Mesothelial cell of epicardium (in vitro differentiated cells): ENCODE data around the gene SCN7A. TPM values are rescaled to one million over a fixed set of nuclear protein-coding genes. Genes with fewer than 3 reads are reported as not detected.
"Not testable (repeated sequence)": the region's sequence is repeated elsewhere in the genome, so short reads cannot be mapped to it uniquely, and the experiment has no call there.

Experiments used
- DNase-seq, 2 experiments: peaks; one replicate each; pipeline ENCODE4 v3.0.0; 2021; ENCODE audit warnings: low spot score in 2 of 2; ENCODE audit not compliant: unreplicated experiment in 2 of 2
- H3K27ac Mint-ChIP-seq: 2 replicates; pipeline ENCODE4 v1.8.0; 2021; ENCODE audit warnings: mixed read lengths
- H3K27me3 Mint-ChIP-seq: 2 replicates; pipeline ENCODE4 v1.8.0; 2021; ENCODE audit warnings: low read depth, mixed read lengths
- H3K36me3 Mint-ChIP-seq: 2 replicates; pipeline ENCODE4 v1.8.0; 2021; ENCODE audit warnings: mixed read lengths
- H3K4me1 Mint-ChIP-seq: 2 replicates; pipeline ENCODE4 v1.8.0; 2021; ENCODE audit warnings: mixed read lengths
- H3K4me3 Mint-ChIP-seq: 2 replicates; pipeline ENCODE4 v1.8.0; 2021; ENCODE audit warnings: mild to moderate bottlenecking, moderate library complexity, mixed read lengths
- H3K9me3 Mint-ChIP-seq: 2 replicates; pipeline ENCODE4 v1.8.0; 2021; ENCODE audit warnings: mixed read lengths
- CTCF ChIP-seq: fragments of 200-600 bp; sonication (generic); IDR thresholded peaks from one replicate; pipeline ENCODE4 v1.5.0; 2021; ENCODE audit warnings: antibody characterized with exemption; ENCODE audit not compliant: unreplicated experiment
- total RNA-seq: library from RNA; stranded (reverse); gene quantifications from 3 replicates; pipeline ENCODE4 v1.2.1, GENCODE V29; 2021

The SCN7A gene
- total RNA-seq, 1 donor from 2014 or later: 2.5 TPM

- no peak overlapping the region for H3K27ac Mint-ChIP-seq
- no peaks in the 10 kb centered on the region for H3K36me3 Mint-ChIP-seq
- no peaks in the 10 kb centered on the region for H3K9me3 Mint-ChIP-seq
- H3K4me3 Mint-ChIP-seq: no peak overlapping the region
- H3K4me1 Mint-ChIP-seq: no peaks in the 10 kb centered on the region
- peaks cover 19% of the 10 kb centered on the region for H3K27me3 Mint-ChIP-seq
- DNase-seq: no peak
- no peak for TF ChIP-seq CTCF
Measured at GRCh38 chr2:166364476-166365161, 129.4 kb downstream of the SCN7A start.

DNA sequence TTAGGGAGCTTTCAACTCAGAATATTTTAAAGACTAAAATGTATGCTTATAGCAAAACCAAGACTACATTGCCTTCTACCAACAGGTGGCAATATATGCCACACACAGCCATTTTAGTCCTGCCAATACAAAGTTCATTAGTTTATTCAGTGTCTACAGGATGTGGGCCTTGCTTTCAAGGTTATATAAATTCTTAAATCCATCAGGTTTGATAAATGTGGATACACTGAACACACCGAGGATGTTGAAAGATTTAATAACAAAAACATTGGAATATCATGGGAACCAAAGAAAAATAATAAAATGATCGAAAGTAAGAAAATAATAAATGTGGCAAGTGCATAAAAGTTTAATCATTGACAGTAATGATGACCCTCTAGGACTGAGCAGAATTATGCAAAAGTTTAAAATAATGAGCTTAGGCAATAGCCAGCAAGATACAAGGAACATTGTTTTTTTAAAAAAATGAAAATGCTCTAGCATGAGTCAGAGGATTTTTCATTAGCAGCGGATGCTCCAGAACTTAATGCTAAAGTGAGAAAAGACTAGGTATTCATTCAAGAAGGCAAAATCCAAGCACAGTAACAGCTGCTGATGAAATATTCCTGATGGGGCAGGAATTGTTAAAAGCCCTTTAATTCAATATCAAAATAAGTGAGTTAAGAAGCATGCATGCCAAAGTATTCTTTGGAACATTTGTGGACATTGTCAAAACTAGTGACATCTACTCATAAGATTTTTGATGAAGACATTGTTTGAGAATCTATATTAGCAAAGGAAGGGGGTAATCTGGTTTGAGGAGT is 132.5 kb downstream of the SCN7A start:
- no peak for DNase-seq
- no peak overlapping the region for H3K4me3 Mint-ChIP-seq
- TF ChIP-seq CTCF: peak; percentile 13
- no peaks in the 10 kb centered on the region for H3K9me3 Mint-ChIP-seq
- no peaks in the 10 kb centered on the region for H3K4me1 Mint-ChIP-seq
- no peak overlapping the region for H3K27ac Mint-ChIP-seq
- no peaks in the 10 kb centered on the region for H3K36me3 Mint-ChIP-seq
- H3K27me3 Mint-ChIP-seq: peaks cover 17% of the 10 kb centered on the region

DNA sequence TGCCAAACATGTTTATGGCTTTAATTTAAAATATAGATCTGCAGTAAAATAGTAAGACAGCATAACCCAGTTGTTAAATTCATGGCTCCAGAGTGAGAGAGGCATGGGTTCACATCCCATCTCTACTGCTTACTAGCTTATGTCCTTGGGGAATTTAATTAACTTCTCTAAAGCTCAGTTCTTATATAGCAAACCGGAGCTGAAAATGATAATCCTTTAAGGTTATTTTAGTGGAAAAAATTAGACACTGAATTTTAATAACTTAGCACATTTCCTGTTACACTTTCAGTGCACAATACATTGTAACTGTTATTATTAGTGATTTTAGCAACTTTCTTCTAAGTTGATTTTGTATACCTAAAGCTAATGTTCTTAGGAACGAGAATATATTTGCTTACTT is 133.1 kb downstream of the SCN7A start:
- Mint-ChIP-seq H3K27me3 (peaks cover 16% of the 10 kb centered on the region), H3K27ac (no peak overlapping the region), H3K4me1 (no peaks in the 10 kb centered on the region), H3K36me3 (no peaks in the 10 kb centered on the region), H3K4me3 (no peak overlapping the region), H3K9me3 (no peaks in the 10 kb centered on the region)
- TF ChIP-seq CTCF: no peak
- no peak for DNase-seq

GRCh38 chr2:166360426-166360825 is 133.6 kb downstream of the SCN7A start:
- no peaks in the 10 kb centered on the region for H3K36me3 Mint-ChIP-seq
- H3K4me3 Mint-ChIP-seq: no peak overlapping the region
- H3K9me3 Mint-ChIP-seq: no peaks in the 10 kb centered on the region
- H3K4me1 Mint-ChIP-seq: no peaks in the 10 kb centered on the region
- H3K27ac Mint-ChIP-seq: no peak overlapping the region
- TF ChIP-seq CTCF: no peak
- peaks cover 12% of the 10 kb centered on the region for H3K27me3 Mint-ChIP-seq
- DNase-seq: no peak

DNA sequence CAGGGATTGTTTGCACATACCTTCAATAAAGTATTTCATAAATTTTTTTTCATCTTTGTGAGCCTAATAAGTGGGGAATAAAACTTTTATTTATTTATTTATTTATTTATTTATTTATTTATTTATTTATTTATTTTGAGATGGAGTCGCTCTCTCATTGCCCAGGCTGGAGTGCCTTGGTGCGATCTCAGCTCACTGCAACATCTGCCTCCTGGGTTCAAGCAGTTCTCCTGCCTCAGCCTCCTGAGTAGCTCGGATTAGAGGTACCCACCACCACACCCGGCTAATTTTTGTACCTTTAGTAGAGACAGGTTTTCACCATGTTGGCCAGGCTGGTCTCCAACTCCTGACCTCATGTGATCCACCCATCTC is 136.1 kb downstream of the SCN7A start:
- DNase-seq, H3K4me1 Mint-ChIP-seq, H3K27me3 Mint-ChIP-seq, H3K9me3 Mint-ChIP-seq, H3K4me3 Mint-ChIP-seq, H3K27ac Mint-ChIP-seq, H3K36me3 Mint-ChIP-seq: not testable (repeated sequence)
